A673 (cell line): Measurements from ENCODE around the gene ZNF48. TPM values are rescaled to one million over a fixed set of nuclear protein-coding genes. Genes with fewer than 3 reads are reported as not detected.

Source experiments
- BruUV-seq: library from RNA; stranded (reverse); fragments of 400-500 nt; replicated peaks from 2 replicates; lab custom pipeline; 2021; lab: Mats Ljungman, UMichigan
- CTCF ChIA-PET: fragments of 300-600 bp; sonication (Branson Sonifier 250); formaldehyde crosslinking; loops from one replicate; lab custom pipeline; 2022; ENCODE audit warnings: antibody characterized with exemption; lab: Charles Lee
- POLR2A ChIA-PET: fragments of 300-600 bp; sonication (Branson Sonifier 250); formaldehyde crosslinking; loops from one replicate; lab custom pipeline; 2022; ENCODE audit warnings: antibody characterized with exemption; ENCODE audit not compliant: low non-redundant PET; lab: Charles Lee
- DNase-seq: peaks from one replicate; pipeline ENCODE4 v3.0.0-alpha.2; 2015; ENCODE audit warnings: low spot score
- H3K27ac ChIP-seq: fragments of 200-600 bp; sonication (generic); 2 replicates; pipeline ENCODE4 v1.5.1; 2016; ENCODE audit warnings: mixed run types, low read depth, mild to moderate bottlenecking, mixed read lengths, antibody characterized with exemption, low read length; ENCODE audit not compliant: poor library complexity, severe bottlenecking
- H3K27me3 ChIP-seq: fragments of 200-600 bp; sonication (generic); replicated peaks from 2 replicates; pipeline ENCODE4 v1.6.1; 2017; ENCODE audit warnings: mixed run types, low read depth, mild to moderate bottlenecking, mixed read lengths, antibody characterized with exemption, low read length; ENCODE audit not compliant: insufficient read depth, poor library complexity
- H3K36me3 ChIP-seq: fragments of 200-600 bp; sonication (generic); 2 replicates; pipeline ENCODE4 v1.6.1; 2016; ENCODE audit warnings: mixed run types, mild to moderate bottlenecking, mixed read lengths, antibody characterized with exemption, low read length; ENCODE audit not compliant: insufficient read depth, poor library complexity, severe bottlenecking
- H3K4me1 ChIP-seq: fragments of 200-600 bp; sonication (generic); 2 replicates; pipeline ENCODE4 v1.6.1; 2017; ENCODE audit warnings: mixed run types, mild to moderate bottlenecking, mixed read lengths, antibody characterized with exemption, low read length; ENCODE audit not compliant: insufficient read depth, poor library complexity, severe bottlenecking
- H3K4me3 ChIP-seq: fragments of 200-600 bp; sonication (generic); 2 replicates; pipeline ENCODE4 v1.5.1; 2016; ENCODE audit warnings: low read depth, mixed run types, mild to moderate bottlenecking, mixed read lengths, low read length; ENCODE audit not compliant: poor library complexity, severe bottlenecking
- H3K9me3 ChIP-seq: fragments of 200-600 bp; sonication (generic); 2 replicates; pipeline ENCODE4 v1.6.1; 2016; ENCODE audit warnings: mixed run types, low read depth, mild to moderate bottlenecking, mixed read lengths, antibody characterized with exemption, low read length; ENCODE audit not compliant: poor library complexity, severe bottlenecking
- EZH2 ChIP-seq: fragments of 200-600 bp; sonication (generic); IDR thresholded peaks from 2 replicates; pipeline ENCODE4 v1.6.1; 2017; ENCODE audit warnings: borderline replicate concordance, low read depth, mild to moderate bottlenecking, mixed read lengths, antibody characterized with exemption, low read length; ENCODE audit not compliant: poor library complexity, severe bottlenecking
- intact Hi-C: fragments of 100-400 bp; cut with micrococcal nuclease; formaldehyde crosslinking; loops from one replicate; pipeline ENCODE4 v1.10.0; 2022; ENCODE audit not compliant: unreplicated experiment
- total RNA-seq: library from RNA; stranded (reverse); gene quantifications from 2 replicates; pipeline ENCODE4 v1.2.3, GENCODE V29; 2021
- TF ChIP-seq, protein P1 (sequence below): fragments of 300-800, 200-600 bp; sonication (generic); conservative IDR thresholded peaks from 2 replicates; pipeline ENCODE4 v1.5.1; 2017; ENCODE audit warnings: low read depth, mild to moderate bottlenecking, antibody characterized with exemption, low read length, moderate library complexity, mixed read lengths

The ZNF48 gene
- total RNA-seq, 1 experiment from 2014 or later: 22.0 TPM

DNA sequence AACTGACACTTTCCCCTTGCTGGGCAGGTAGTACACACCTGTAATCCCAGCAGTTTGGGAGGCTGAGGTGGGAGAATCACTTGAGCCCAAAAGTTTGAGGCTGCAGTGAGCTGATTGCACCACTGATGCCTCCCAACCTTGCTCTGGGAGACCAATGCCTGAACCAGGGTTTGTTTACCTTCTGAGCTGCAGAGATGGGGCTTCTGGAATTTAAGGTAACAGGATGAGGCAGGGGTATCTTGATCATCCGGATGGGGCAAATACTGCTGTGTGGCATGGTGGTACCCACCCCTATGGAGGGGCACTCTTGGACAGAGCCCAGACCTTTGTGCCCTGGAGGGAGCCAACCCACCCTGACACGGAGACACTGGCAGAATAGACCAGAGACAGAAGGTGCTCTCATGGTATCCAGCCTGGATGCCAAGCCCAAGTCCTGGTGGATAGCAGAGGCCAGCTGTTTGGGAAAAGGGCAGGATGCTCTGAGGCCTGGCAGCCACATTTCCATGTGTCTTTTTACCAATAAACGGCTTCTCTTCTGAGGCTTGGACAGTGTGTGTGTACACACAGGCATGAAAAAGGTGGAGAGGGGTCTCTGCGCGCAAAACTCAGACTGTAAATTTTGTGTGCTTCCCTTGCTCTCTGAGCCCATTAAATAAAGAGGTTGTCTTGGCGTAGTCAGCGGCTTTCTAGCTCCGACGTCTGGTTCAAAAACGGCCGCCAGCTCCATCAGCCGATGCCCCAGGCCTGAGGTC lies 4.4 kb downstream of the ZNF48 start:
- Histone ChIP-seq H3K4me1 (peaks cover 26% of the 10 kb centered on the region), H3K27me3 (no peaks in the 10 kb centered on the region), H3K36me3 (peaks cover 10% of the 10 kb centered on the region), H3K9me3 (no peaks in the 10 kb centered on the region), H3K27ac (peak overlapping the region; percentile 91), H3K4me3 (peak overlapping the region; percentile 54)
- no TSS peak for BruUV-seq
- no peak for DNase-seq
- ChIA-PET CTCF (interaction anchor here (0.6 to 1.0 kb wide), 2 partner anchors 30 to 199 kb away, joined by 3 to 4 read pairs; partner anchors contain the start of gene DCTPP1), POLR2A (no interaction called here)
- intact Hi-C loops: no loop called here
- TF ChIP-seq, protein P1, sequence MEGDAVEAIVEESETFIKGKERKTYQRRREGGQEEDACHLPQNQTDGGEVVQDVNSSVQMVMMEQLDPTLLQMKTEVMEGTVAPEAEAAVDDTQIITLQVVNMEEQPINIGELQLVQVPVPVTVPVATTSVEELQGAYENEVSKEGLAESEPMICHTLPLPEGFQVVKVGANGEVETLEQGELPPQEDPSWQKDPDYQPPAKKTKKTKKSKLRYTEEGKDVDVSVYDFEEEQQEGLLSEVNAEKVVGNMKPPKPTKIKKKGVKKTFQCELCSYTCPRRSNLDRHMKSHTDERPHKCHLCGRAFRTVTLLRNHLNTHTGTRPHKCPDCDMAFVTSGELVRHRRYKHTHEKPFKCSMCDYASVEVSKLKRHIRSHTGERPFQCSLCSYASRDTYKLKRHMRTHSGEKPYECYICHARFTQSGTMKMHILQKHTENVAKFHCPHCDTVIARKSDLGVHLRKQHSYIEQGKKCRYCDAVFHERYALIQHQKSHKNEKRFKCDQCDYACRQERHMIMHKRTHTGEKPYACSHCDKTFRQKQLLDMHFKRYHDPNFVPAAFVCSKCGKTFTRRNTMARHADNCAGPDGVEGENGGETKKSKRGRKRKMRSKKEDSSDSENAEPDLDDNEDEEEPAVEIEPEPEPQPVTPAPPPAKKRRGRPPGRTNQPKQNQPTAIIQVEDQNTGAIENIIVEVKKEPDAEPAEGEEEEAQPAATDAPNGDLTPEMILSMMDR: no peak
- no peak for TF ChIP-seq EZH2

DNA sequence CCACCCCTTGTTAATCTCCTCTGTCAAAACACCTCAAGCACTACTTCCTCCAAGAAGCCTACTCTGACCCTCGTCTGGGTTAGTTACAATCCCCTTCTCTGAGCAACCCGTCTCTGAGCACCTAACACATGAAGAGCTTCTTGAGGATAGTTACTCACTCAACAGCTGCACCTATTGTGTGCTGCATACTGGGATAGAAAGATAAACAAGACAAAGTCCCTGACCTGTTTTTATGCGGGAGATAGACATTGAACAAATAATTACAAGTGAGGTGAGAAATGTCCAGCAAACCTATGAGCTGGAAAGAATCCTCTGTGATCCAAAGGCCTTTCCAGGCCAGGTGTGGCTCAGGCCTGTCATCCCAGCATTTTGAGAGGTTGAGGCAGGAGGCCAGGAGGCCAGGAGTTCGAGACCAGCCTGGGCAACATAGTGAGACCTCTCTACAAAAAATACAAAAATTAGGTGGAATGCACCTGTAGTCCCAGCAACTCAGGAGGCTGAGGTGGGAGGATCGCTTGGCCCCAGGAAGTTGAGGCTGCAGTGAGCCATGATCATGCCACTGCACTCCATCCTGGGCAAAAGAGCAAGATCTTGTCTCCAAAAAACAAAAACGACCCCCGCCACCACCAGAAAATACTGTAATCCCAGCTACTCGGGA lies 6.7 kb downstream of the ZNF48 start:
- Histone ChIP-seq H3K4me3 (no peak overlapping the region), H3K27me3 (no peaks in the 10 kb centered on the region), H3K27ac (peak overlapping the region; percentile 4), H3K36me3 (peaks cover 10% of the 10 kb centered on the region), H3K9me3 (no peaks in the 10 kb centered on the region), H3K4me1 (peaks cover 21% of the 10 kb centered on the region)
- BruUV-seq: no TSS peak
- ChIA-PET POLR2A (no interaction called here), CTCF (interaction anchor here (0.6 kb wide), 1 partner anchor 207 kb away, joined by 7 read pairs; no protein-coding TSS in a partner anchor)
- DNase-seq: no peak
- TF ChIP-seq, protein P1: no peak
- TF ChIP-seq EZH2: no peak
- intact Hi-C loops: no loop called here

GRCh38 chr16:30406795-30407101 lies 11.5 kb downstream of the ZNF48 start:
- H3K4me3 ChIP-seq: peak overlapping the region; percentile 96
- H3K36me3 ChIP-seq: peaks cover 11% of the 10 kb centered on the region
- peak overlapping the region; percentile 93 for H3K27ac ChIP-seq
- DNase-seq: no peak
- peaks cover 16% of the 10 kb centered on the region for H3K4me1 ChIP-seq
- BruUV-seq: TSS peak; percentile 89
- POLR2A ChIA-PET: interaction anchor here (1.0 kb wide), 2 partner anchors 28 to 36 kb away, joined by 3 to 4 read pairs; no protein-coding TSS in a partner anchor
- CTCF ChIA-PET: interaction anchor here (1.1 kb wide), 1 partner anchor 23 kb away, joined by 7 read pairs; the partner anchor contains the start of gene DCTPP1
- intact Hi-C loops: loop anchor here (5.0 kb wide), 2 partner anchors 34 to 284 kb away; partner anchors contain the start of genes MAPK3, MYL11 and TBC1D10B
- no peaks in the 10 kb centered on the region for H3K27me3 ChIP-seq
- TF ChIP-seq, protein P1: no peak
- no peak for TF ChIP-seq EZH2
- H3K9me3 ChIP-seq: no peaks in the 10 kb centered on the region
